Measurements from ENCODE around the gene SPECC1.
"Not testable (repeated sequence)": the region's sequence is repeated elsewhere in the genome, so short reads cannot be mapped to it uniquely, and the experiment has no call there.

SPECC1 gene

DNA sequence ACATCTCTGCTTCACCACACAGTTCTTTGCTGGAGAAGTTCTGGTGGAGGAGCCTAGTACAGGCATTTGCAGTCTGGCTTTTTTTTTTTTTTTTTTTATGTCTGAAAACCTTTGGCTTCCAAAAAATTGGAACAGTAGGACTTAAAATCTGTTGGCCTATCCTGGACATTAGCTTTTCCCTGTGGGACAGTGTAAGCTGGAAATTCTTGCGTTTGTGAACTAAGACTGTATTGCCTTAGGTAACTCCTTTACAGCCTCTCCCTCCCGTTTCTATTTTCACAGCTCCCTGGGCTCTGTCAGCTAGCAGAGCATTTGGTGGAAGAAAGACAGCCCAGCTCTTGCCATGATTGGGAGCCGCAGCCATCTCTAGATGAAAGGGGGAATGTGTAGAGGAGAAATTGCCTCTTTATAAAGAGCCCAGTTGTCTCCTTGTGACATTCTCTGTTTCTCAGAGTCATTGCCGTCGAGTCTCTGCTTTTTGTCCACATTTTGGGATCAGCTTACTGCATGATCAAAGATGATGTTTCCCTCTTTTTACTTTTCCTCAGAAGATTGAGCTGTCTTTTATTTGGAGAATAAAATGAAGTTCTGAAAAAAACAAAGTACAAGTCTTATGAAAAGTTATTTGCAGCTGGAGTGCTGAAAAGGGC is 227.5 kb downstream of the SPECC1 start:
- Histone ChIP-seq H3K9ac (ENCODE audit: low read length) (no peak overlapping the region), H3K9me2 (ENCODE audit: low read depth, low read length) (no peaks in the 10 kb centered on the region), H3K4me1 (ENCODE audit: insufficient read depth, low read length, severe bottlenecking) (no peaks in the 10 kb centered on the region), H3K9me3 (ENCODE audit: low read length) (no peaks in the 10 kb centered on the region), H2AFZ (ENCODE audit: low read length) (no peak overlapping the region), H3K36me3 (ENCODE audit: insufficient read depth, low read length) (no peaks in the 10 kb centered on the region), H3K4me2 (ENCODE audit: low read length) (no peak overlapping the region), H3K27me3 (ENCODE audit: insufficient read depth, low read length) (no peaks in the 10 kb centered on the region), H4K20me1 (ENCODE audit: insufficient read depth, low read length) (no peaks in the 10 kb centered on the region), H3K4me3 (ENCODE audit: low read depth, low read length, poor library complexity, severe bottlenecking) (no peak overlapping the region), H3K27ac (ENCODE audit: low read depth, low read length, poor library complexity, severe bottlenecking) (no peak overlapping the region), H3K79me2 (ENCODE audit: insufficient read depth, low read length) (no peaks in the 10 kb centered on the region), H3F3A (ENCODE audit: insufficient read depth, low read length) (no peaks in the 10 kb centered on the region)
- TF ChIP-seq EZH2 (IDR thresholded peaks at IDR 0.05; ENCODE audit: borderline replicate concordance, low read length): no peak
- TF ChIP-seq, protein P1, sequence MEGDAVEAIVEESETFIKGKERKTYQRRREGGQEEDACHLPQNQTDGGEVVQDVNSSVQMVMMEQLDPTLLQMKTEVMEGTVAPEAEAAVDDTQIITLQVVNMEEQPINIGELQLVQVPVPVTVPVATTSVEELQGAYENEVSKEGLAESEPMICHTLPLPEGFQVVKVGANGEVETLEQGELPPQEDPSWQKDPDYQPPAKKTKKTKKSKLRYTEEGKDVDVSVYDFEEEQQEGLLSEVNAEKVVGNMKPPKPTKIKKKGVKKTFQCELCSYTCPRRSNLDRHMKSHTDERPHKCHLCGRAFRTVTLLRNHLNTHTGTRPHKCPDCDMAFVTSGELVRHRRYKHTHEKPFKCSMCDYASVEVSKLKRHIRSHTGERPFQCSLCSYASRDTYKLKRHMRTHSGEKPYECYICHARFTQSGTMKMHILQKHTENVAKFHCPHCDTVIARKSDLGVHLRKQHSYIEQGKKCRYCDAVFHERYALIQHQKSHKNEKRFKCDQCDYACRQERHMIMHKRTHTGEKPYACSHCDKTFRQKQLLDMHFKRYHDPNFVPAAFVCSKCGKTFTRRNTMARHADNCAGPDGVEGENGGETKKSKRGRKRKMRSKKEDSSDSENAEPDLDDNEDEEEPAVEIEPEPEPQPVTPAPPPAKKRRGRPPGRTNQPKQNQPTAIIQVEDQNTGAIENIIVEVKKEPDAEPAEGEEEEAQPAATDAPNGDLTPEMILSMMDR (IDR thresholded peaks at IDR 0.05; ENCODE audit: low read length): no peak

DNA sequence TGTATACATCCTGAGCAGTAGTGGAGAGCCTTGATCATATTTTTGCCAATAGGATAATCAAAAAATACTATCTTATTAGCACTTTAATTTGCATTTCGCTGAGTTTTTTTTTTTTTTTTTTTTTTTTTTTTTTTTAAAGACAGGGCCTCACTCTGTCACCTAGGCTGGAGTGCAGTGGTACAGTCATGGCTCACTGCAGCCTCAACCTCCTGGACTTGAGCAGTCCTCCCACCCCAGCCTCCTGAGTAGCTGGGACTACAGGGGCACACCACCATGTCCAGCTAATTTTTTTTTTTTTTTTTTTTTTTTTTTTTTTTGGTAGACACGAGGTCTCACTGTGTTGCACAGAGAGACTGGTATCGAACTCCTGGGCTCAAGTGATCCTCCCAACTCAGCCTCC is 230.6 kb downstream of the SPECC1 start:
- H3K79me2 ChIP-seq (ENCODE audit: insufficient read depth, low read length); H3K27me3 ChIP-seq (ENCODE audit: insufficient read depth, low read length); H3K9ac ChIP-seq (ENCODE audit: low read length); H3K4me1 ChIP-seq (ENCODE audit: insufficient read depth, low read length, severe bottlenecking); H3K36me3 ChIP-seq (ENCODE audit: insufficient read depth, low read length); H3K4me2 ChIP-seq (ENCODE audit: low read length); H3K9me3 ChIP-seq (ENCODE audit: low read length); H3K9me2 ChIP-seq (ENCODE audit: low read depth, low read length); H3F3A ChIP-seq (ENCODE audit: insufficient read depth, low read length); H4K20me1 ChIP-seq (ENCODE audit: insufficient read depth, low read length); H3K27ac ChIP-seq (ENCODE audit: low read depth, low read length, poor library complexity, severe bottlenecking); H2AFZ ChIP-seq (ENCODE audit: low read length); H3K4me3 ChIP-seq (ENCODE audit: low read depth, low read length, poor library complexity, severe bottlenecking): not testable (repeated sequence)

DNA sequence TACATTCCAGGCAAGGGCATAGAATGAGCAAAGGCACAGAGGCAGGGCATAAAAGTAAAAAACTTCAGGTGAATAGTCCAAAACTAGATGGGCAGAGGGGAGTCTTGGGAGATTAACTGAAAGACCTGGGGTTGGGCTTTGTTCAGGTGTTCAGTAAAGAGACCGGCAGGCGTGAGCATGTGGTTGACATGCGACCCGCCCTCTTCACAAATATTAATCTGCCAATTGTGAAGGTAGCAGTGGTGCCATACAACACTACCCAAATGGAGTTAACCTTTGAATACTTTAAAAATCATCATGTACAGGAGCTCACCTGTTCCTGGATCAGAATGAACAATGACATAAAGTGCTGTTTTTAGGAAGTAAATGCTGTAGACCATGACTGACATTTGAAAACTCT is 232.7 kb downstream of the SPECC1 start:
- no peaks in the 10 kb centered on the region for H3K27me3 ChIP-seq (ENCODE audit: insufficient read depth, low read length)
- no peaks in the 10 kb centered on the region for H3K4me1 ChIP-seq (ENCODE audit: insufficient read depth, low read length, severe bottlenecking)
- no peaks in the 10 kb centered on the region for H3K79me2 ChIP-seq (ENCODE audit: insufficient read depth, low read length)
- no peak overlapping the region for H3K4me2 ChIP-seq (ENCODE audit: low read length)
- no peak overlapping the region for H2AFZ ChIP-seq (ENCODE audit: low read length)
- H3K9me2 ChIP-seq (ENCODE audit: low read depth, low read length): no peaks in the 10 kb centered on the region
- H3K36me3 ChIP-seq (ENCODE audit: insufficient read depth, low read length): no peaks in the 10 kb centered on the region
- no peak overlapping the region for H3K4me3 ChIP-seq (ENCODE audit: low read depth, low read length, poor library complexity, severe bottlenecking)
- no peaks in the 10 kb centered on the region for H3F3A ChIP-seq (ENCODE audit: insufficient read depth, low read length)
- no peak overlapping the region for H3K27ac ChIP-seq (ENCODE audit: low read depth, low read length, poor library complexity, severe bottlenecking)
- no peaks in the 10 kb centered on the region for H4K20me1 ChIP-seq (ENCODE audit: insufficient read depth, low read length)
- H3K9ac ChIP-seq (ENCODE audit: low read length): no peak overlapping the region
- H3K9me3 ChIP-seq (ENCODE audit: low read length): no peaks in the 10 kb centered on the region
- no peak for TF ChIP-seq EZH2 (IDR thresholded peaks at IDR 0.05; ENCODE audit: borderline replicate concordance, low read length)
- TF ChIP-seq, protein P1 (IDR thresholded peaks at IDR 0.05; ENCODE audit: low read length): no peak

DNA sequence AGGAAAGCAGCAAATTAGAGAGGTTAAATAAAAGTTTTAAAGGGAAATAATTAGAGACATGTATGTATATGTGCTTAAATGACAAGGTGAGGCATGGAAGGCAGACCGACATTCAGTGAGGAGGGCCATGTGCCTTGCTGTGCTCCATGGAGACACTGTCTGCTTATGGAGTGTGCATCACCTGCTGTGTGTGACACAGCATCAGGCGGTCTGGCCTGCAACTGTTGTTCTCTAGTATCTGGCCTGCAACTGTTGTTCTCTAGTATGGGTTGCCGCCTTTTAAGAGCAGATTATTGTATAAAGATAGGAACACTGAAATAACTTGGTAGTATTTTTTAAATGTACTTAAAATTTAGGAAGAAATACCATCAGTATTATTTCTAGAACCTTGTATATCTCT is 233.1 kb downstream of the SPECC1 start:
- TF ChIP-seq EZH2 (IDR thresholded peaks at IDR 0.05; ENCODE audit: borderline replicate concordance, low read length): no peak
- TF ChIP-seq, protein P1 (IDR thresholded peaks at IDR 0.05; ENCODE audit: low read length): no peak
- H3K79me2 ChIP-seq (ENCODE audit: insufficient read depth, low read length): no peaks in the 10 kb centered on the region
- no peak overlapping the region for H3K9ac ChIP-seq (ENCODE audit: low read length)
- no peak overlapping the region for H3K4me3 ChIP-seq (ENCODE audit: low read depth, low read length, poor library complexity, severe bottlenecking)
- no peaks in the 10 kb centered on the region for H3K36me3 ChIP-seq (ENCODE audit: insufficient read depth, low read length)
- no peak overlapping the region for H2AFZ ChIP-seq (ENCODE audit: low read length)
- H3K27ac ChIP-seq (ENCODE audit: low read depth, low read length, poor library complexity, severe bottlenecking): no peak overlapping the region
- no peaks in the 10 kb centered on the region for H4K20me1 ChIP-seq (ENCODE audit: insufficient read depth, low read length)
- no peak overlapping the region for H3K4me2 ChIP-seq (ENCODE audit: low read length)
- H3K4me1 ChIP-seq (ENCODE audit: insufficient read depth, low read length, severe bottlenecking): no peaks in the 10 kb centered on the region
- H3K9me3 ChIP-seq (ENCODE audit: low read length): no peaks in the 10 kb centered on the region
- no peaks in the 10 kb centered on the region for H3F3A ChIP-seq (ENCODE audit: insufficient read depth, low read length)
- no peaks in the 10 kb centered on the region for H3K27me3 ChIP-seq (ENCODE audit: insufficient read depth, low read length)
- no peaks in the 10 kb centered on the region for H3K9me2 ChIP-seq (ENCODE audit: low read depth, low read length)

Data from OCI-LY1 (cell line).